ENCODE data around the gene NDUFA5.

The NDUFA5 gene

GRCh38 chr7:123494193-123494796, 63.3 kb downstream of the NDUFA5 start:
- no peak overlapping the region for H3K23ac ChIP-seq (ENCODE audit: low read length in 2 of 2)

DNA sequence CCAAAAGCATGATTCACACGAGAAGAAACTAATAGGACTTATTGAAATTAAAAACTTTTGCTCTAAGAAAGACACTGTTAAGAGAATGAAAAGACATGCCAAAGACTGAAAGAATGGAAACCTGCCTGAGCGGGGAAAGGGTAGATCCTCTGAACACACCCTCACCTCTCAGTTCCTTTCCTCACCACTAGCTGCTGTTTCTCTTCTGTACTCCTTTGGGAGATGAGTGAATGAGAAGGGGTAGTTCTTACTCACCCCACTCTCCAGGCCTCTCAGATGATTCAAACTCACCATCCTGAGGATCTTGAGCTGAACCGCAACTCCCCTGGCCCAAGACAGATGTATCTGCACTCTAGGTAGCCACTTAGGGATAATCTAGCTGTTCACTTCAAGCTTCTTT, 65.1 kb downstream of the NDUFA5 start:
- WGBS, result 93% methylated on average over 2 of the region's 3 CpGs
- H3K18ac ChIP-seq (ENCODE audit: low read depth in 1 of 2, low read length in 2 of 2), result no peak overlapping the region
- no peak overlapping the region for H2AK5ac ChIP-seq (ENCODE audit: low read length, severe bottlenecking)
- H3K4ac ChIP-seq (ENCODE audit: low read depth in 1 of 2, low read length in 2 of 2), result no peak overlapping the region
- no peaks in the 10 kb centered on the region for H3K27me3 ChIP-seq (ENCODE audit: control insufficient read depth in 1 of 2, insufficient read depth in 1 of 2, low read length in 2 of 2)
- H2BK120ac ChIP-seq (ENCODE audit: low read depth, low read length), result no peak overlapping the region
- peak overlapping the region; percentile 31 for H3K9ac ChIP-seq (ENCODE audit: low read length)
- no peaks in the 10 kb centered on the region for H3K4me1 ChIP-seq (ENCODE audit: control insufficient read depth, insufficient read depth, low read depth, low read length)
- H3K14ac ChIP-seq (ENCODE audit: low read length in 2 of 2), result no peak overlapping the region
- H4K91ac ChIP-seq (ENCODE audit: low read length), result no peak overlapping the region
- no peak overlapping the region for H3K27ac ChIP-seq (ENCODE audit: low read length, poor library complexity, severe bottlenecking)
- H3K4me2 ChIP-seq (ENCODE audit: low read length, poor library complexity, severe bottlenecking), result no peak overlapping the region
- no peak overlapping the region for H2BK5ac ChIP-seq (ENCODE audit: low read depth, low read length, poor library complexity, severe bottlenecking)
- no peak overlapping the region for H4K8ac ChIP-seq (ENCODE audit: low read length)
- no peaks in the 10 kb centered on the region for H3K79me1 ChIP-seq (replicated peaks; ENCODE audit: low read length, poor library complexity, severe bottlenecking)
- no peak overlapping the region for H2AFZ ChIP-seq (ENCODE audit: low read depth, low read length)
- H3K36me3 ChIP-seq (ENCODE audit: control insufficient read depth in 1 of 2, insufficient read depth in 2 of 2, low read depth in 1 of 2, low read length in 2 of 2), result no peaks in the 10 kb centered on the region
- H3K23ac ChIP-seq (ENCODE audit: low read length in 2 of 2), result no peak overlapping the region
- DNase-seq, result no peak
- H2BK12ac ChIP-seq (ENCODE audit: low read length in 2 of 2), result no peak overlapping the region
- H3K9me3 ChIP-seq (ENCODE audit: control insufficient read depth, low read length), result peaks cover 2% of the 10 kb centered on the region
- H3K4me3 ChIP-seq (ENCODE audit: insufficient read depth in 1 of 2, low read depth in 1 of 2, low read length in 2 of 2), result no peak overlapping the region
- H2BK15ac ChIP-seq (ENCODE audit: low read depth, poor library complexity, severe bottlenecking), result no peak overlapping the region

More at GRCh38 chr7:123494193-123494796, 63.3 kb downstream of the NDUFA5 start:
- H3K4me3 ChIP-seq (ENCODE audit: insufficient read depth in 1 of 2, low read depth in 1 of 2, low read length in 2 of 2), result no peak overlapping the region
- H3K79me1 ChIP-seq (replicated peaks; ENCODE audit: low read length, poor library complexity, severe bottlenecking), result no peaks in the 10 kb centered on the region
- no peak overlapping the region for H3K14ac ChIP-seq (ENCODE audit: low read length in 2 of 2)
- H2AK5ac ChIP-seq (ENCODE audit: low read length, severe bottlenecking), result no peak overlapping the region
- H3K18ac ChIP-seq (ENCODE audit: low read depth in 1 of 2, low read length in 2 of 2), result no peak overlapping the region
- H2BK15ac ChIP-seq (ENCODE audit: low read depth, poor library complexity, severe bottlenecking), result no peak overlapping the region
- H2BK12ac ChIP-seq (ENCODE audit: low read length in 2 of 2), result no peak overlapping the region
- no peaks in the 10 kb centered on the region for H3K4me1 ChIP-seq (ENCODE audit: control insufficient read depth, insufficient read depth, low read depth, low read length)
- DNase-seq, result peak; percentile 35
- H3K9ac ChIP-seq (ENCODE audit: low read length), result peak overlapping the region; percentile 43
- no peaks in the 10 kb centered on the region for H3K36me3 ChIP-seq (ENCODE audit: control insufficient read depth in 1 of 2, insufficient read depth in 2 of 2, low read depth in 1 of 2, low read length in 2 of 2)
- H2AFZ ChIP-seq (ENCODE audit: low read depth, low read length), result no peak overlapping the region
- no peak overlapping the region for H4K91ac ChIP-seq (ENCODE audit: low read length)
- H3K27ac ChIP-seq (ENCODE audit: low read length, poor library complexity, severe bottlenecking), result no peak overlapping the region
- H3K9me3 ChIP-seq (ENCODE audit: control insufficient read depth, low read length), result peaks cover 2% of the 10 kb centered on the region
- no peak overlapping the region for H3K4me2 ChIP-seq (ENCODE audit: low read length, poor library complexity, severe bottlenecking)
- H3K4ac ChIP-seq (ENCODE audit: low read depth in 1 of 2, low read length in 2 of 2), result no peak overlapping the region
- H2BK5ac ChIP-seq (ENCODE audit: low read depth, low read length, poor library complexity, severe bottlenecking), result no peak overlapping the region
- no peaks in the 10 kb centered on the region for H3K27me3 ChIP-seq (ENCODE audit: control insufficient read depth in 1 of 2, insufficient read depth in 1 of 2, low read length in 2 of 2)
- WGBS, result no CpG with 5 or more reads among the region's 3 CpGs
- H2BK120ac ChIP-seq (ENCODE audit: low read depth, low read length), result no peak overlapping the region
- no peak overlapping the region for H4K8ac ChIP-seq (ENCODE audit: low read length)
